ENCODE results near the gene SLC39A9.

SLC39A9 gene

DNA sequence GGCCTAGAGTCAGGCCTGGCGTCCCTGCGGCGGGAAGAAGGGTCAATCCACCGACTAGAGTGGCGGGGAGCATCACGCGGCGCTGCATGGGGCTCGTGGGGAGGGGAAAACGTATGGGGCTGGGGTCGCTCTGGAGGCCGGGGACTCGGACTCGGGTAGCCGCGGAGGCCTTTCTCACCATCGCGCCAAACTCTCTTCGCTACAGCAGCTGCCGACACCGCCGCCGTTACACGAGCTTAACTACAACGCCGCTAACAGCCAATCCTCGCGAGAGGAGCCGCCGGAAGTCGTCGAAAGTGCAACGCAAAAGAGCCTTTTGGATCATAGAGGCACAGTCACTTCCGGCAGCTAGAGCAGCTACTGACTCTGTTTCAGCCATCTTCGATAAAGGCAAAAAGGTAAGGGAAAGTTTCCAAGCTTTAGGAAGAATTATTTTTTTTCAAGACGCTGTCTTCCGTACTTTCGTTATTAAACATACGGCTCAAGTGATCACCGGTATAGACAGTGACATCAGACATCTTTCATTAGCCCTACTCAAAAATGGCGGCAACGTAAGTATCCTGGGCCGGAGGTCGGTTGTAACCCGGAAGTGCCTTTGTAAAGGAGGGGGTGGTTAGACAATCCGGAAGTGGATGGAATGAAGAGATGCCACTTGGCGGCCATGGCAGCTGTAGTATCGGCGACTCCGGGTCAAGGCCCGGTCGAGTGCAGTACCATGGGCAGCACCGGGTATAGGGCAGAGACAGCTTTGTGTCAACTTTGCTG lies at the start of gene SLC39A9, which contains the start of gene ERH:
Gene SLC39A9 (plus strand): TSS at position 640 of the 765 bp plus-strand sequence. CDS start 678 bp downstream, outside the sequence.
Gene ERH (minus strand): TSS at position 247 of the 765 bp plus-strand sequence. CDS start 66 bp downstream, at position 181.
- peak; percentile 97 for DNase-seq (ENCODE audit: low read depth, low spot score)

GRCh38 chr14:69349091-69349777 lies 49.3 kb upstream of the SLC39A9 start:
- DNase-seq (ENCODE audit: low read depth, low spot score): no peak

DNA sequence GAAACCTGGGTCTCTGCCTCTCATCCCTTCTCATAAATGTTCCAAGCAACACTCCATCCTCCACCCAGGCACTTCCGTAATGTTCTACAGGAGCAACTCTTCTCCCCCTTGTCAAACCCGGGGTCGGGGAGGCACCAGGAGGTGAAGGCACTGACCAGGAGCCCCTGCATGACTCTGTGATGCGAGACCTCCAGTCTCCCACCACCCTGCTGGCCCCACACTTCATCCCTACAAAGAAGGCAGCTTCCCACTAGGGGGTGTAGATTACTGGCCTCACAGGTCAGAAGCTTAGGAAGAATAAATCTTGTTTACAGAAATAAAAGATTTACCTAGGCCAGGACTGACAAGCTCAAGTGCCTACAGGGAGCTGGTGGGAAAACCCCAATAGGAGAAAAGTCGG lies 47.6 kb upstream of the SLC39A9 start:
- no peak for DNase-seq (ENCODE audit: low read depth, low spot score)

DNA sequence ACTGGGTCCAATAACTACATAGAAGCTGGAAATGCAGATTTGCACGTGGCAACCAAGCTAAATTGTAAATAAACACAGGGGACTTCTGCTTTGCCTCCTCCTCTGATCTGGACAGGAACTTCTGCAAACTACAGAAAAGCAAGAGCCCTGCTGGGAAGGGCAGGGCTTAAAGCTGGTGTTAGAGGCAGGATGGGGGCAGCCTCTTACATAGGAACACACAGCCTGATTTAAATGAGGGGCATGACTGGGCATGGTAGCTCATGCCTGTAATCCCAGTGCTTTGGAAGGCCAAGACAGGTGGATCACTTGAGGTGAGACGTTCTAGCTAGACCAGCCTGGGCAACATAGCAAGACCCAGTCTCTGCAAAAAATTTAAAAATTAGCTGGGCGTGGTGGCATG lies 47.1 kb upstream of the SLC39A9 start:
- no peak for DNase-seq (ENCODE audit: low read depth, low spot score)

- no peak for DNase-seq (ENCODE audit: low read depth, low spot score)
These were observed 46.6 kb upstream of the SLC39A9 start for GRCh38 chr14:69351911-69352310.

DNA sequence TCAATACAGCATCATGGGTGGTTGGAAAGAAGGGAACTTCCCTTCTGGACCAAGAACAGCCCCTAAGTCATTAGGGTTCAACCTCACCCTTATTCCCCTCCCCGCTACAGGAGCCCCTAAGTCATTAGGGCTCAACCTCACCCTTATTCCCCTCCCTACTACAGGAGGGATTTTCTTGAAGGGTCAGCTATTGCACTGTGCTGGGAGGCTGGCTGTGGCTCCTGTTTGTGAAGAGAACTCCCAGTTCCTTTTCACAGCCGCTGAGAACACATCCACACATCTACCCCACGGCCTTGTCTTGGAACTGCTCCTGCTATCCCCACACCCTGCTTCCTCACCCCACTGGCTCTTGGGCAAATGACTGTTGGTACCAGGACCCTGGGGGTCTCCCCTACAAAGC lies 45.3 kb upstream of the SLC39A9 start:
- DNase-seq (ENCODE audit: low read depth, low spot score): no peak

DNA sequence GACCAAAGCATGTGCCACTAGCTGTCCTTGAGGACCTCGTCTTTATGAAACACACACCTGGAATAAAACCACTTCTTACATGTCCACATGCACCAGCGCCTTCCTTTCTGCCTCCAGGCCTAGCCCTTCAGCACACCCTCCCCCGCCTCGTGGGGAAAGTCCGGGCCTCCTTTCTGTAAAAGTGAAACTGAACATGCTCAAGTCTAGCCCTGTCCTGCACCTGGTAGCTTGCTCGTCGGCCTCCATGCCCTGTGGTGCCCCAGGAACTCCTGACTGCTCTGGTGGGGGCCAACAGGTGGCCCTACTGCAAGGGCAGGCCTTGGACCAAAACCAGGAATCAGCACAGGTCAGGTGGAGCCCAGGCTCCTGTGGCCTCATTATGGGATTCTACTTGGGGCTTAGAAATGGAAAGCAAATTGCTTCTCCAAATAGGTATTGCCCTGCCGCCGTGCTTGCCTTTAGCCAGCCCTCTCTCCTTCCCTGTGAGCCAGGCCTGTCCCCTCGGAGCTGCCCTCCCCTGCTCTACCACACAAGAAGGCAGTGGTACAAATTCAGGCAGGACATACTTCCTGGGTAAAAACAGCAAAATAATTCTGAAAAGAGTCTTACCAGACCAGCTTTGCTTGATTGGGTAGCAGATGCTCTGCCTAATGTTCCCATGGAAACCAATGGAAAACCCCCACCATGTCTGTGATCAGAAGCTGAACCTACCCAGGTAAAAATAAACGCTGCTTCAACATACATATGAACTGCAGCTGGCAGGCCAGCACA lies 43.9 kb upstream of the SLC39A9 start:
- no peak for DNase-seq (ENCODE audit: low read depth, low spot score)

GRCh38 chr14:69355154-69355597 lies 43.3 kb upstream of the SLC39A9 start:
- DNase-seq (ENCODE audit: low read depth, low spot score): no peak

GRCh38 chr14:69355607-69356281 lies 42.7 kb upstream of the SLC39A9 start:
- DNase-seq (ENCODE audit: low read depth, low spot score): no peak

DNA sequence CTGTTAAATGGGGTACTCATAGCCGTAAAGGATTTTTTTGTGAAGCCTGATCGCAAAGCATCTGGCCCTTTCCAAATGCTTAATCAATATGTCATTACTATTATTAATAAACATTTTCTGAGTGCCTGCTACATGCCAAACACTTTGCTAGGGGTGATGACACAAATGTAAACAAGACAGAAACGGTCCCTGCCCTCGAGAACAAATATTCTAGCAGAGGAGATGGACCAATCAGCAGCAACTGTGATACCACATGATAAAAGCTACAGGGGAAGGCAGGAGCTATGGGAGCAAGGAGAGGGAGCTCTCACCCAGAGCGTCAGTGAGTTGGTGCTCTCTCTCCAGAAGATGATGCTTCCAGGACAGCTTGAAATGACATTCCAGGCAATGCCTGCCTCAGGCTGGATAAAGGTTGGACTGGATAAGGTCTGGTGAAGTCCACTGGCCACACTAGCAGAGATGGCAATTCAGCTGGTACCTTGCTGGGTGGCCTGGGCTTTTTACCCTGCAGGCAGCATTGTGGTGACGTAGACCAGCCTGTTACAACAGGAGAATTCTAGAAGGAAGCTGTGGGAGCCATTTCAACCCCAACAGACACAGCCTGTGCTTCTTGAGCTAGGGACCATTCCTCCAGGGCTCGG lies 41.5 kb upstream of the SLC39A9 start:
- peak; percentile 81 for DNase-seq (ENCODE audit: low read depth, low spot score)

DNA sequence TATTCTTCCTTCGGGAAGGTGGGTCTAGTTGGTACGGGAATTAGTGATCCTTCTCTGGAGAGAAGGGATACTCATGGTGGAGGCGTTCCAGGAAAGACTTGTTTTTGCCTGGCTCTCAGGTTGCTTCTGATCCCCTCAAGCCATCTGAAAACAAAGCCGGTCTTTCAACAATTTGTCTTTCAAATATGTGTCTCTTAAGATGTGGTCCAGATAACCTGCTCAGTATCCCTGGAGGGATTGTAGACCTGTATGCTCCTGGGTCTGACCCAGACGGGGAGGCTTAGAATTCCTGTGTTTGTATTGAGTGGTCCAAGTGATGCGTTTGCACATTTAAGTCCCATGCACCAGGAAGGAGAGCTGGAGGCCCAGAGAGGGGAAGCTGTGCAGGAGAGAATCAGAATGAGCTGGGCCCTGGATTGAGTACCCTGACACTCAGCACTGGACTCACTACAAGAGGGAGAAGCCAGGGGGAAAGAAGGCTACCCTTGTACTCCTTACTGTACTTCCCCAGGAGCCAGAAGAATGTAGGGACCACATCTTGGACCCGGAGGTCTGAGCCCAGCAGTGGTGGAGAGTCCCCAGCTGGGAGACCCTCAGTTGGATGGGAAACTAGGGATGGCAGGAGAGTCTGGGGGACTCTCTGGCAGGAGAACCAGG lies 40.8 kb upstream of the SLC39A9 start:
- peak; percentile 88 for DNase-seq (ENCODE audit: low read depth, low spot score)

- DNase-seq (ENCODE audit: low read depth, low spot score): no peak
These were observed 40.1 kb upstream of the SLC39A9 start for GRCh38 chr14:69358233-69358963.

- DNase-seq (ENCODE audit: low read depth, low spot score): no peak
These were observed 39.5 kb upstream of the SLC39A9 start for GRCh38 chr14:69358966-69359365.

GRCh38 chr14:69360438-69361108 lies 37.9 kb upstream of the SLC39A9 start:
- no peak for DNase-seq (ENCODE audit: low read depth, low spot score)

- DNase-seq (ENCODE audit: low read depth, low spot score): peak; percentile 75
These were observed 35.4 kb upstream of the SLC39A9 start for GRCh38 chr14:69363055-69363454.

GRCh38 chr14:69363964-69364363 lies 34.5 kb upstream of the SLC39A9 start:
- no peak for DNase-seq (ENCODE audit: low read depth, low spot score)

DNA sequence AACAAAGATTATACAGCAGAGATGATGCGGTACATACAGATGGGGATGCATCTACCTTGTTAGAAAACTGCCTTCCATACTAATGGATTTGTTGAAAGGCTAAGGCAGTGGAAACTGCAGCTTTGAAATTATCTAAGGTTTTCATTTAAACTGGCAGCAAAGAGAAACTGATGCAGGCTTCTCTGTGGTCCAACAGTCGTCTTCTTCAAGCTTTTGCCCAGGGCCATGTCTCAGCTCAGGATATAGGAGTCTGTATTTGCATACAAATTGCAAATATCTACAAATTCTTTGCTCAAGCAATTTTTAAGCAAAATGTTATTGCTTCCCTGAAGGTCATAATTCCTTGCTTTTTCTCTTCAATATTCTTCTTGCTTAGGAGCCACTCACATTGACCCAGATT lies 34.1 kb upstream of the SLC39A9 start:
- no peak for DNase-seq (ENCODE audit: low read depth, low spot score)

GRCh38 chr14:69366069-69366468 lies 32.4 kb upstream of the SLC39A9 start:
- no peak for DNase-seq (ENCODE audit: low read depth, low spot score)

GRCh38 chr14:69366761-69367160 lies 31.7 kb upstream of the SLC39A9 start:
- DNase-seq (ENCODE audit: low read depth, low spot score): no peak

Data from ELF-1 (cell line).